K562 (cell line): ENCODE data around the gene IL12RB2. TPM values are rescaled to one million over a fixed set of nuclear protein-coding genes. Genes with fewer than 3 reads are reported as not detected.
"Not testable (repeated sequence)": the region's sequence is repeated elsewhere in the genome, so short reads cannot be mapped to it uniquely, and the experiment has no call there.

Experiments
- ATAC-seq: fragments of 200-7000 bp; cut with Tn5 transposase; 3 replicates; pipeline ENCODE4 v1.9.1; 2020; ENCODE audit warnings: moderate library complexity
- BruUV-seq: library from RNA; stranded (reverse); fragments of 400-500 nt; replicated peaks from 2 replicates; lab custom pipeline; 2021; lab: Mats Ljungman, UMichigan
- CTCF ChIA-PET: fragments of 300-600 bp; formaldehyde crosslinking; extraction: SDS; loops from one replicate; lab custom pipeline; 2021; ENCODE audit warnings: low intra/inter-chr PET ratio; lab: Yijun Ruan, JAX
- POLR2A ChIA-PET: fragments of 300-600, 350-650 bp; sonication (Branson Sonifier 250); formaldehyde crosslinking; extraction: SDS; loops from one replicate; lab custom pipeline; 2021; ENCODE audit warnings: antibody characterized with exemption, inconsistent platforms; lab: Yijun Ruan, JAX
- DNase-seq, 4 experiments: peaks; one replicate each; pipeline versions ENCODE4 v3.0.0 to v3.0.0-alpha.2; 2011 to 2018; ENCODE audit warnings: low spot score in 3 of 4, mixed read lengths in 3 of 4; ENCODE audit errors: extremely low read depth in 1 of 4
- FAIRE-seq: peaks from 2 replicates; lab custom pipeline; 2011; peaks lifted over from hg19 to GRCh38; lab: Jason Lieb, UNC
- H2AFZ ChIP-seq: 2 replicates; pipeline ENCODE4 v1.6.0; 2011; ENCODE audit warnings: low read depth, low read length, control low read depth, inconsistent platforms
- H3K27ac ChIP-seq: fragments of 200-600 bp; 3 replicates; pipeline ENCODE4 v1.8.0; 2011; ENCODE audit warnings: low read depth, mild to moderate bottlenecking, control low read depth, inconsistent platforms, low read length, moderate library complexity, mixed read lengths; ENCODE audit errors: extremely low read depth
- H3K27me3 ChIP-seq, 2 experiments: fragments of 300-600 bp in 1 of 2; 2 replicates in 1 of 2; 3 replicates in 1 of 2; pipeline versions ENCODE4 v1.6.0 to v1.8.0; 2011; ENCODE audit warnings: inconsistent platforms in 2 of 2, low read length in 2 of 2, mild to moderate bottlenecking in 1 of 2, mixed read lengths in 1 of 2, moderate library complexity in 1 of 2; ENCODE audit not compliant: control insufficient read depth in 2 of 2, insufficient read depth in 2 of 2
- H3K36me3 ChIP-seq: fragments of 300-600 bp; 3 replicates; pipeline ENCODE4 v1.8.0; 2011; ENCODE audit warnings: mild to moderate bottlenecking, low read length, inconsistent platforms; ENCODE audit not compliant: control insufficient read depth, insufficient read depth
- H3K4me1 ChIP-seq, 2 experiments: fragments of 200-600 bp in 1 of 2; replicated peaks in 1 of 2; 2 replicates in 1 of 2; 3 replicates in 1 of 2; pipeline versions ENCODE4 v1.5.1 to v1.8.0; 2011; ENCODE audit warnings: inconsistent platforms in 2 of 2, low read length in 2 of 2, mild to moderate bottlenecking in 1 of 2, mixed read lengths in 1 of 2, moderate library complexity in 1 of 2; ENCODE audit not compliant: control insufficient read depth in 2 of 2, insufficient read depth in 2 of 2
- H3K4me2 ChIP-seq: 2 replicates; pipeline ENCODE4 v1.6.1; 2011; ENCODE audit warnings: low read length, control low read depth, inconsistent platforms, mixed read lengths; ENCODE audit not compliant: insufficient read depth
- H3K4me3 ChIP-seq: fragments of 200-600 bp; sonication (generic), shearing (Covaris generic); 2 replicates; pipeline ENCODE4 v1.5.1; 2016; ENCODE audit warnings: control low read depth, inconsistent platforms
- H3K79me2 ChIP-seq: fragments of 200-600 bp; 3 replicates; pipeline ENCODE4 v1.8.0; 2011; ENCODE audit warnings: low read length, inconsistent platforms; ENCODE audit not compliant: control insufficient read depth, insufficient read depth
- H3K9ac ChIP-seq, 2 experiments: 2 replicates each; pipeline versions ENCODE4 v1.6.0 to v1.6.1; 2011; ENCODE audit warnings: low read depth in 2 of 2, low read length in 2 of 2, control low read depth in 1 of 2, inconsistent platforms in 1 of 2, mild to moderate bottlenecking in 1 of 2, mixed read lengths in 1 of 2; ENCODE audit not compliant: insufficient read depth in 1 of 2
- H3K9me1 ChIP-seq: one replicate; pipeline ENCODE4 v1.6.0; 2011; ENCODE audit warnings: inconsistent platforms, mild to moderate bottlenecking, low read length, moderate library complexity; ENCODE audit not compliant: control insufficient read depth, insufficient read depth
- H3K9me3 ChIP-seq: replicated peaks from 2 replicates; pipeline ENCODE4 v1.5.1; 2011; ENCODE audit warnings: low read depth, low read length, inconsistent platforms; ENCODE audit not compliant: control insufficient read depth, insufficient read depth
- H4K20me1 ChIP-seq: replicated peaks from 2 replicates; pipeline ENCODE4 v1.6.1; 2011; ENCODE audit warnings: low read length, inconsistent platforms, mixed read lengths; ENCODE audit not compliant: control insufficient read depth, insufficient read depth
- DACH1 ChIP-seq: fragments of 450-650 bp; IDR thresholded peaks from 2 replicates; pipeline ENCODE4 v1.6.1; 2018; ENCODE audit not compliant: partially characterized antibody
- SPI1 ChIP-seq: IDR thresholded peaks from 2 replicates; pipeline ENCODE4 v1.6.1; 2011; ENCODE audit warnings: low read depth, low read length, control low read depth, borderline replicate concordance
- ZNF384 ChIP-seq: IDR thresholded peaks from 2 replicates; pipeline ENCODE4 v1.6.1; 2012; ENCODE audit warnings: low read depth, low read length, improper control_type of control experiment
- WGBS: fragments of 100-300 bp; shearing (Covaris generic); methylation state at CpG from one replicate; pipeline ENCODE4 v1.1.6; 2016; ENCODE audit warnings: low coverage, mixed read lengths; ENCODE audit not compliant: insufficient coverage; ENCODE audit errors: missing lambda C conversion rate; 5-methylcytosine and 5-hydroxymethylcytosine counted together
- in situ Hi-C: fragments of 300-500 bp; cut with MboI; formaldehyde crosslinking; loops from 4 replicates; pipeline ENCODE4 v1.15.0; 2018; ENCODE audit warnings: inconsistent platforms, mixed read lengths
- intact Hi-C: fragments of 100-400 bp; cut with micrococcal nuclease; formaldehyde crosslinking; loops from 2 replicates; pipeline ENCODE4 v1.14.2; 2022
- polyA plus RNA-seq, 8 experiments: library from polyadenylated mRNA; depleted of rRNA in 4 of 8; stranded (reverse) in 5 of 8; unstranded in 3 of 8; fragments of >200 nt; fragmentation: Nextera tagmentation in 2 of 8; fragmentation: Illumina TruSeq in 1 of 8; extraction: Ambion mirVana in 2 of 8; extraction: Trizol in 1 of 8; gene quantifications; 2 replicates each; pipeline versions ENCODE4 v1.2.1 to v1.2.3, GENCODE V29; 2011 to 2014; ENCODE audit warnings: inconsistent platforms in 1 of 8, missing spikeins in 1 of 8
- small RNA-seq: library from RNA; depleted of rRNA; stranded (forward); fragments of <200 nt; gene quantifications from one replicate; pipeline ENCODE3, GENCODE V24; 2014
- total RNA-seq, 7 experiments: library from RNA; depleted of rRNA in 6 of 7; stranded (reverse); fragments of >200 nt in 6 of 7; fragmentation: Illumina TruSeq in 2 of 7; extraction: Trizol in 2 of 7; gene quantifications; 2 replicates each; pipeline versions ENCODE4 v1.2.1 to v1.2.3, GENCODE V29; 2011 to 2021; ENCODE audit warnings: low replicate concordance in 1 of 7
- TF ChIP-seq, protein P1 (sequence below), 2 experiments: fragments of 450-650 bp in 1 of 2; sonication (generic) in 1 of 2; formaldehyde crosslinking in 1 of 2; IDR thresholded peaks; 2 replicates each; pipeline versions ENCODE4 v1.7.1 to v1.9.0; 2016 to 2022; ENCODE audit warnings: inconsistent platforms in 1 of 2, mild to moderate bottlenecking in 1 of 2, missing genetic modification reagents in 1 of 2

Gene IL12RB2
- total and polyA plus RNA-seq, 9 of the 15 experiments (the other 6 are each of a cell fraction or from before 2014, with no cell fraction given) = 0.39 to 3.3 (median 1.9) TPM

DNA sequence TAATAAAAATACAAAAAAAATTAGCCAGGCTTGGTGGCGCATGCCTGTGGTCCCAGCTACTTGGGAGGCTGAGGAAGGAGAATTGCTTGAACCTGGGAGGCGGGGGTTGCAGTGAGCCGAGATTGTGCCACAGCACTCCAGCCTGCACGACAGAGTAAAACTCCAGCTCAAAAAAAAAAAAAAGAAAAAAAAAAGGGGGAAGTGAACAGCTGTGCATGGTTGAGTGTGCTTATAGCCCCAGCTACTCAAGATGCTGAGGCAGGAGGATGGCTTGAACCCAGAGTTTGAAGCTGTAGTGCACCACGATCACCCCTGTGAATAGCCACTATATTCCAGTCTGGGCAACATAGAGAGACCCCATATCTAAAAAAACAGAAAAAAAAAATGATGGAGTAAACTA lies 138.3 kb downstream of the IL12RB2 start:
- H3K27me3 ChIP-seq, FAIRE-seq, H3K27ac ChIP-seq, ATAC-seq, H3K9me3 ChIP-seq, H3K9ac ChIP-seq, BruUV-seq, intact Hi-C loops, H3K36me3 ChIP-seq, H3K79me2 ChIP-seq, H2AFZ ChIP-seq, CTCF ChIA-PET, H3K4me2 ChIP-seq, in situ Hi-C loops, DNase-seq, H3K9me1 ChIP-seq, H4K20me1 ChIP-seq, H3K4me3 ChIP-seq, H3K4me1 ChIP-seq: not testable (repeated sequence)
- TF ChIP-seq ZNF384 (peak; percentile 78), DACH1 (peak; percentile 10), SPI1 (peak; percentile 48; the same call in 1 of the 2 replicates)
- TF ChIP-seq, protein P1, sequence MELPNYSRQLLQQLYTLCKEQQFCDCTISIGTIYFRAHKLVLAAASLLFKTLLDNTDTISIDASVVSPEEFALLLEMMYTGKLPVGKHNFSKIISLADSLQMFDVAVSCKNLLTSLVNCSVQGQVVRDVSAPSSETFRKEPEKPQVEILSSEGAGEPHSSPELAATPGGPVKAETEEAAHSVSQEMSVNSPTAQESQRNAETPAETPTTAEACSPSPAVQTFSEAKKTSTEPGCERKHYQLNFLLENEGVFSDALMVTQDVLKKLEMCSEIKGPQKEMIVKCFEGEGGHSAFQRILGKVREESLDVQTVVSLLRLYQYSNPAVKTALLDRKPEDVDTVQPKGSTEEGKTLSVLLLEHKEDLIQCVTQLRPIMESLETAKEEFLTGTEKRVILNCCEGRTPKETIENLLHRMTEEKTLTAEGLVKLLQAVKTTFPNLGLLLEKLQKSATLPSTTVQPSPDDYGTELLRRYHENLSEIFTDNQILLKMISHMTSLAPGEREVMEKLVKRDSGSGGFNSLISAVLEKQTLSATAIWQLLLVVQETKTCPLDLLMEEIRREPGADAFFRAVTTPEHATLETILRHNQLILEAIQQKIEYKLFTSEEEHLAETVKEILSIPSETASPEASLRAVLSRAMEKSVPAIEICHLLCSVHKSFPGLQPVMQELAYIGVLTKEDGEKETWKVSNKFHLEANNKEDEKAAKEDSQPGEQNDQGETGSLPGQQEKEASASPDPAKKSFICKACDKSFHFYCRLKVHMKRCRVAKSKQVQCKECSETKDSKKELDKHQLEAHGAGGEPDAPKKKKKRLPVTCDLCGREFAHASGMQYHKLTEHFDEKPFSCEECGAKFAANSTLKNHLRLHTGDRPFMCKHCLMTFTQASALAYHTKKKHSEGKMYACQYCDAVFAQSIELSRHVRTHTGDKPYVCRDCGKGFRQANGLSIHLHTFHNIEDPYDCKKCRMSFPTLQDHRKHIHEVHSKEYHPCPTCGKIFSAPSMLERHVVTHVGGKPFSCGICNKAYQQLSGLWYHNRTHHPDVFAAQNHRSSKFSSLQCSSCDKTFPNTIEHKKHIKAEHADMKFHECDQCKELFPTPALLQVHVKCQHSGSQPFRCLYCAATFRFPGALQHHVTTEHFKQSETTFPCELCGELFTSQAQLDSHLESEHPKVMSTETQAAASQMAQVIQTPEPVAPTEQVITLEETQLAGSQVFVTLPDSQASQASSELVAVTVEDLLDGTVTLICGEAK (IDR thresholded peaks at IDR 0.05) = peak; percentile 78
- TF ChIP-seq, protein P1 (CRISPR knock-in tag; IDR thresholded peaks at IDR 0.05) = peak; percentile 26; the same call in 1 of the 2 replicates
- POLR2A ChIA-PET = interaction anchor here (0.6 to 1.3 kb wide), 3 partner anchors 9 to 34 kb away, joined by 3 to 4 read pairs (median 3); no protein-coding TSS in a partner anchor
- WGBS = 8% methylated on average over 4 of the region's 5 CpGs

Small RNA genes within 50 kb of the gene (small RNA-seq; reads per million reads assigned to genes)
- gene RNU4ATAC4P (not detected), gene RNU6-387P (not detected)

Other genes starting within 250 kb of the IL12RB2 start
- not detected in 2 replicates for gene C1orf141, start 172.9 kb upstream of the IL12RB2 start, total RNA-seq (2014; rRNA removed)
- gene C1orf141, start 172.9 kb upstream of the IL12RB2 start, total RNA-seq (2014; rRNA removed; fragmentation: Illumina TruSeq; extraction: Trizol) = not detected in 2 replicates
- not detected in 2 replicates for gene C1orf141, start 172.9 kb upstream of the IL12RB2 start, total RNA-seq (2015; rRNA removed; fragmentation: Illumina TruSeq; extraction: Trizol)
- 0.18 TPM in 1 of 2 replicates, not detected in the other for gene C1orf141, start 172.9 kb upstream of the IL12RB2 start, total RNA-seq (2021)
- not detected in 2 replicates for gene C1orf141, start 172.9 kb upstream of the IL12RB2 start, polyA plus RNA-seq (2011; rRNA removed)
- gene C1orf141, start 172.9 kb upstream of the IL12RB2 start, polyA plus RNA-seq (2014; fragmentation: Illumina TruSeq; extraction: Trizol) = not detected in 2 replicates
- gene C1orf141, start 172.9 kb upstream of the IL12RB2 start, polyA plus RNA-seq (2014; fragmentation: Nextera tagmentation; extraction: Ambion mirVana) = not detected
- not detected in 2 replicates for gene C1orf141, start 172.9 kb upstream of the IL12RB2 start, polyA plus RNA-seq (2014; rRNA removed)
- gene IL23R, start 141.4 kb upstream of the IL12RB2 start, total RNA-seq (2014; rRNA removed) = 22.8 and 23.0 TPM in 2 replicates
- 50.3 and 64.1 TPM in 2 replicates for gene IL23R, start 141.4 kb upstream of the IL12RB2 start, total RNA-seq (2014; rRNA removed; fragmentation: Illumina TruSeq; extraction: Trizol)
- 51.0 and 52.7 TPM in 2 replicates for gene IL23R, start 141.4 kb upstream of the IL12RB2 start, total RNA-seq (2015; rRNA removed; fragmentation: Illumina TruSeq; extraction: Trizol)
- gene IL23R, start 141.4 kb upstream of the IL12RB2 start, total RNA-seq (2021) = 23.8 and 24.7 TPM in 2 replicates
- gene IL23R, start 141.4 kb upstream of the IL12RB2 start, polyA plus RNA-seq (2011; rRNA removed) = 4.4 and 25.7 TPM in 2 replicates
- 34.8 and 38.9 TPM in 2 replicates for gene IL23R, start 141.4 kb upstream of the IL12RB2 start, polyA plus RNA-seq (2014; fragmentation: Illumina TruSeq; extraction: Trizol)
- 1 to 10 TPM; 5.5 to 7.0 TPM for gene IL23R, start 141.4 kb upstream of the IL12RB2 start, polyA plus RNA-seq (2014; fragmentation: Nextera tagmentation; extraction: Ambion mirVana)
- 17.2 and 22.0 TPM in 2 replicates for gene IL23R, start 141.4 kb upstream of the IL12RB2 start, polyA plus RNA-seq (2014; rRNA removed)
- gene SERBP1, start 122.5 kb downstream of the IL12RB2 start, total RNA-seq (2014; rRNA removed) = 656 and 761 TPM in 2 replicates
- gene SERBP1, start 122.5 kb downstream of the IL12RB2 start, total RNA-seq (2014; rRNA removed; fragmentation: Illumina TruSeq; extraction: Trizol) = 464 and 519 TPM in 2 replicates
- 523 and 537 TPM in 2 replicates for gene SERBP1, start 122.5 kb downstream of the IL12RB2 start, total RNA-seq (2015; rRNA removed; fragmentation: Illumina TruSeq; extraction: Trizol)
- 415 and 449 TPM in 2 replicates for gene SERBP1, start 122.5 kb downstream of the IL12RB2 start, total RNA-seq (2021)
- 295 and 420 TPM in 2 replicates for gene SERBP1, start 122.5 kb downstream of the IL12RB2 start, polyA plus RNA-seq (2011; rRNA removed)
- gene SERBP1, start 122.5 kb downstream of the IL12RB2 start, polyA plus RNA-seq (2014; fragmentation: Illumina TruSeq; extraction: Trizol) = 492 and 549 TPM in 2 replicates
- gene SERBP1, start 122.5 kb downstream of the IL12RB2 start, polyA plus RNA-seq (2014; fragmentation: Nextera tagmentation; extraction: Ambion mirVana) = 10 to 100 TPM; 79.9 to 81.2 TPM
- gene SERBP1, start 122.5 kb downstream of the IL12RB2 start, polyA plus RNA-seq (2014; rRNA removed) = 494 and 522 TPM in 2 replicates